Measurements from ENCODE around the gene NHLRC3. TPM values are rescaled to one million over a fixed set of nuclear protein-coding genes. Genes with fewer than 3 reads are reported as not detected.

NHLRC3 gene
- total RNA-seq, 1 donor: 26.4 TPM

- no peak for TF ChIP-seq CTCF (IDR thresholded peaks at IDR 0.05; ENCODE audit: extremely low read depth, low read depth, low read length)
- no peak for DNase-seq (ENCODE audit: insufficient read length, low spot score, missing footprints)
These were observed 61.0 kb downstream of the NHLRC3 start for GRCh38 chr13:39099231-39099630.

More at GRCh38 chr13:39099231-39099630, 61.0 kb downstream of the NHLRC3 start:
- Histone ChIP-seq H2AFZ (ENCODE audit: low read length) (no peak overlapping the region), H3K9me3 (ENCODE audit: low read depth, low read length) (no peaks in the 10 kb centered on the region), H3K79me2 (ENCODE audit: insufficient read depth, low read length) (no peaks in the 10 kb centered on the region), H3K27me3 (ENCODE audit: insufficient read depth, low read length) (no peaks in the 10 kb centered on the region), H3K4me2 (ENCODE audit: insufficient read depth, low read length) (no peak overlapping the region), H4K20me1 (ENCODE audit: insufficient read depth, low read length) (no peaks in the 10 kb centered on the region), H3K4me3 (ENCODE audit: insufficient read depth, low read length) (no peak overlapping the region), H3K4me1 (ENCODE audit: insufficient read depth, low read length) (no peaks in the 10 kb centered on the region), H3K36me3 (ENCODE audit: insufficient read depth, low read length) (no peaks in the 10 kb centered on the region), H3K27ac (ENCODE audit: low read depth, low read length) (no peak overlapping the region)

Other genes with a start within 250 kb of the NHLRC3 start
- gene STOML3, start 47.6 kb upstream of the NHLRC3 start, total RNA-seq: not detected in 2 replicates
- 13.4 and 18.3 TPM in 2 replicates for gene PROSER1, start 367 bp upstream of the NHLRC3 start, total RNA-seq